Vagina (tissue), 2 donors: ENCODE data around the gene SNRK.

Experiments
- POLR2A ChIP-seq, 2 donors: fragments of 450-650 bp; IDR thresholded peaks; one replicate each; pipeline ENCODE4 v1.6.1; 2017; ENCODE audit warnings: antibody characterized with exemption in 2 of 2, mild to moderate bottlenecking in 2 of 2, moderate library complexity in 2 of 2
- TF ChIP-seq, protein P1 (sequence below), 3 experiments: fragments of 450-650 bp in 2 of 3; fragments of 200-600 bp in 1 of 3; sonication (generic) in 1 of 3; IDR thresholded peaks; one replicate each; pipeline ENCODE4 v1.5.1; 2017 to 2019; ENCODE audit warnings: antibody characterized with exemption in 3 of 3, mild to moderate bottlenecking in 2 of 3, moderate library complexity in 2 of 3

DNA sequence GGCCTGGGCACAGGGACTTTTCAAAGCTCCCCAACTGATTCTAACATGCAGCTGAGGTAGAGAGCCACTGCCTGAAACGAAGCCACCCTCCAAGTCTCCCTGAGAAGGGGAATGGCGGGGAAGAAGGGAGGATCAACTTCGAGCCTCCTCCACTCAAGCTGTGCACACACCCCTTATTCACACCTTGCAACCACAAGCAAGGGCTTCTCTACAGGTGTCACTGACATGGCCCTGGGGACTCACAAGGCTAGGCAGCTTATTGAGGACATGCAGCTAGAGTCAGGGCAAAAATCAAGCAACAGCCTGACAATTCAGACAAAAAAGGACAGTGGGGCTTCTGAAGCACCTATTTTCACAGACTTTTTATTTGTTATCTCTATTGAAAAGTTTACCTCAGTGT is 85.2 kb downstream of the SNRK start:
- TF ChIP-seq, protein P1, sequence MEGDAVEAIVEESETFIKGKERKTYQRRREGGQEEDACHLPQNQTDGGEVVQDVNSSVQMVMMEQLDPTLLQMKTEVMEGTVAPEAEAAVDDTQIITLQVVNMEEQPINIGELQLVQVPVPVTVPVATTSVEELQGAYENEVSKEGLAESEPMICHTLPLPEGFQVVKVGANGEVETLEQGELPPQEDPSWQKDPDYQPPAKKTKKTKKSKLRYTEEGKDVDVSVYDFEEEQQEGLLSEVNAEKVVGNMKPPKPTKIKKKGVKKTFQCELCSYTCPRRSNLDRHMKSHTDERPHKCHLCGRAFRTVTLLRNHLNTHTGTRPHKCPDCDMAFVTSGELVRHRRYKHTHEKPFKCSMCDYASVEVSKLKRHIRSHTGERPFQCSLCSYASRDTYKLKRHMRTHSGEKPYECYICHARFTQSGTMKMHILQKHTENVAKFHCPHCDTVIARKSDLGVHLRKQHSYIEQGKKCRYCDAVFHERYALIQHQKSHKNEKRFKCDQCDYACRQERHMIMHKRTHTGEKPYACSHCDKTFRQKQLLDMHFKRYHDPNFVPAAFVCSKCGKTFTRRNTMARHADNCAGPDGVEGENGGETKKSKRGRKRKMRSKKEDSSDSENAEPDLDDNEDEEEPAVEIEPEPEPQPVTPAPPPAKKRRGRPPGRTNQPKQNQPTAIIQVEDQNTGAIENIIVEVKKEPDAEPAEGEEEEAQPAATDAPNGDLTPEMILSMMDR (IDR thresholded peaks at IDR 0.05), result no peak
- TF ChIP-seq POLR2A (IDR thresholded peaks at IDR 0.05), result no peak
